CD4-positive, CD25-positive, alpha-beta regulatory T cell (primary cell): Measurements from ENCODE around the gene AREL1. TPM values are rescaled to one million over a fixed set of nuclear protein-coding genes. Genes with fewer than 3 reads are reported as not detected.
A peak's percentile ranks its signal among the peaks of the same experiment; 100 is the strongest.

Experiments used
- ATAC-seq, 2 donors: fragments of 150-1000 bp; cut with Tn5 transposase; one replicate each; pipeline ENCODE4 v1.10.0; 2021; ENCODE audit warnings: low read depth in 2 of 2, moderate number of reproducible peaks in 2 of 2, moderate library complexity in 1 of 2
- DNase-seq, 3 donors: peaks; one replicate each; pipeline versions ENCODE4 v3.0.0 to v3.0.0-alpha.2; 2012 to 2022; ENCODE audit warnings: mixed read lengths in 1 of 3
- H3K27ac ChIP-seq: one replicate; pipeline ENCODE4 v1.7.0; 2013; ENCODE audit warnings: mild to moderate bottlenecking, low read length; ENCODE audit not compliant: insufficient read depth, poor library complexity, severe bottlenecking
- H3K27me3 ChIP-seq: one replicate; pipeline ENCODE4 v1.7.0; 2013; ENCODE audit warnings: low read length; ENCODE audit not compliant: control insufficient read depth, insufficient read depth
- H3K36me3 ChIP-seq: one replicate; pipeline ENCODE4 v1.7.0; 2013; ENCODE audit warnings: mild to moderate bottlenecking, low read length, moderate library complexity; ENCODE audit not compliant: control insufficient read depth, insufficient read depth
- H3K4me1 ChIP-seq: 2 replicates; pipeline ENCODE4 v1.7.0; 2013; ENCODE audit warnings: mild to moderate bottlenecking, low read length; ENCODE audit not compliant: insufficient read depth, control insufficient read depth, poor library complexity, severe bottlenecking
- H3K4me3 ChIP-seq: one replicate; pipeline ENCODE4 v1.7.0; 2013; ENCODE audit warnings: low read depth, mild to moderate bottlenecking, low read length, moderate library complexity
- H3K9me3 ChIP-seq, 2 experiments: 1 replicate in 1 of 2; 2 replicates in 1 of 2; pipeline ENCODE4 v1.7.0; 2013; ENCODE audit warnings: low read length in 2 of 2, mild to moderate bottlenecking in 1 of 2, moderate library complexity in 1 of 2; ENCODE audit not compliant: control insufficient read depth in 2 of 2
- H3K27ac Mint-ChIP-seq, 3 donors: one replicate each; pipeline ENCODE4 v1.8.0; 2020 to 2022; ENCODE audit warnings: mild to moderate bottlenecking in 3 of 3, mixed read lengths in 3 of 3, moderate library complexity in 2 of 3
- H3K27me3 Mint-ChIP-seq: one replicate; pipeline ENCODE4 v1.8.0; 2022; ENCODE audit warnings: mild to moderate bottlenecking, mixed read lengths
- H3K36me3 Mint-ChIP-seq: one replicate; pipeline ENCODE4 v1.8.0; 2020; ENCODE audit warnings: mixed read lengths
- H3K4me1 Mint-ChIP-seq, 4 donors: one replicate each; pipeline ENCODE4 v1.8.0; 2020 to 2022; ENCODE audit warnings: mixed read lengths in 4 of 4, mild to moderate bottlenecking in 1 of 4
- H3K4me3 Mint-ChIP-seq, 4 donors: one replicate each; pipeline ENCODE4 v1.8.0; 2020 to 2022; ENCODE audit warnings: mild to moderate bottlenecking in 4 of 4, mixed read lengths in 4 of 4, moderate library complexity in 3 of 4
- H3K9me3 Mint-ChIP-seq, 7 donors: one replicate each; pipeline ENCODE4 v1.8.0; 2020 to 2022; ENCODE audit warnings: mixed read lengths in 7 of 7, mild to moderate bottlenecking in 3 of 7, moderate library complexity in 2 of 7
- polyA plus RNA-seq, 4 donors: library from polyadenylated mRNA; unstranded; fragments of 300-500 nt; fragmentation: Illumina TruSeq; gene quantifications; one replicate each; pipeline ENCODE4 v1.2.3, GENCODE V29; 2021
- total RNA-seq: library from RNA; stranded (reverse); gene quantifications from one replicate; pipeline ENCODE4 v1.2.3, GENCODE V29; 2022

AREL1 gene
- total and polyA plus RNA-seq, 5 donors from 2014 or later: 18.3 to 47.0 (median 22.2) TPM

GRCh38 chr14:74669846-74670245 lies 43.0 kb downstream of the AREL1 start:
- Histone ChIP-seq H3K4me1 (no peaks in the 10 kb centered on the region), H3K9me3 (no peaks in the 10 kb centered on the region), H3K27ac (no peak overlapping the region), H3K36me3 (peaks cover 88% of the 10 kb centered on the region), H3K4me3 (no peak overlapping the region), H3K27me3 (no peaks in the 10 kb centered on the region)
- H3K36me3 Mint-ChIP-seq: peaks cover 67% of the 10 kb centered on the region
- peaks cover 0 to 2% (median 0%) of the 10 kb centered on the region in 4 donors for H3K4me1 Mint-ChIP-seq
- H3K4me3 Mint-ChIP-seq: no peak overlapping the region
- no peak overlapping the region for H3K27ac Mint-ChIP-seq
- ATAC-seq: no peak
- H3K27me3 Mint-ChIP-seq: no peaks in the 10 kb centered on the region
- H3K9me3 Mint-ChIP-seq: no peaks in the 10 kb centered on the region
- no peak for DNase-seq

GRCh38 chr14:74669256-74669655 lies 43.6 kb downstream of the AREL1 start:
- no peaks in the 10 kb centered on the region for H3K9me3 Mint-ChIP-seq
- no peaks in the 10 kb centered on the region for H3K27me3 ChIP-seq
- no peaks in the 10 kb centered on the region for H3K27me3 Mint-ChIP-seq
- H3K4me1 ChIP-seq: no peaks in the 10 kb centered on the region
- peaks cover 85% of the 10 kb centered on the region for H3K36me3 ChIP-seq
- no peaks in the 10 kb centered on the region for H3K9me3 ChIP-seq
- H3K27ac ChIP-seq: no peak overlapping the region
- H3K4me1 Mint-ChIP-seq: no peaks in the 10 kb centered on the region
- ATAC-seq (no peak), DNase-seq (no peak)
- H3K27ac Mint-ChIP-seq: no peak overlapping the region
- H3K4me3 ChIP-seq: no peak overlapping the region
- H3K4me3 Mint-ChIP-seq: no peak overlapping the region
- H3K36me3 Mint-ChIP-seq: peaks cover 66% of the 10 kb centered on the region

GRCh38 chr14:74667758-74668157 lies 45.1 kb downstream of the AREL1 start:
- Mint-ChIP-seq H3K4me3 (no peak overlapping the region), H3K36me3 (peaks cover 67% of the 10 kb centered on the region), H3K27me3 (no peaks in the 10 kb centered on the region), H3K9me3 (no peaks in the 10 kb centered on the region), H3K4me1 (no peaks in the 10 kb centered on the region), H3K27ac (no peak overlapping the region)
- Histone ChIP-seq H3K9me3 (no peaks in the 10 kb centered on the region), H3K27me3 (no peaks in the 10 kb centered on the region), H3K4me3 (no peak overlapping the region), H3K27ac (no peak overlapping the region), H3K4me1 (no peaks in the 10 kb centered on the region), H3K36me3 (peaks cover 88% of the 10 kb centered on the region)
- DNase-seq (no peak), ATAC-seq (no peak)

GRCh38 chr14:74664717-74665116 lies 48.2 kb downstream of the AREL1 start:
- Histone ChIP-seq H3K9me3 (no peaks in the 10 kb centered on the region), H3K4me3 (no peak overlapping the region), H3K4me1 (no peaks in the 10 kb centered on the region), H3K27ac (no peak overlapping the region), H3K27me3 (no peaks in the 10 kb centered on the region), H3K36me3 (peaks cover 75% of the 10 kb centered on the region)
- no peak for ATAC-seq
- Mint-ChIP-seq H3K27ac (no peak overlapping the region), H3K27me3 (no peaks in the 10 kb centered on the region), H3K4me1 (no peaks in the 10 kb centered on the region), H3K9me3 (no peaks in the 10 kb centered on the region), H3K4me3 (no peak overlapping the region), H3K36me3 (peaks cover 56% of the 10 kb centered on the region)
- no peak for DNase-seq

- H3K9me3 ChIP-seq: no peaks in the 10 kb centered on the region
- DNase-seq (no peak), ATAC-seq (no peak)
- Mint-ChIP-seq H3K27ac (peak overlapping the region in 2 of 3 donors; percentile 75 to 81), H3K4me3 (no peak overlapping the region), H3K4me1 (no peaks in the 10 kb centered on the region), H3K36me3 (peaks cover 51% of the 10 kb centered on the region), H3K9me3 (no peaks in the 10 kb centered on the region), H3K27me3 (no peaks in the 10 kb centered on the region)
- peaks cover 68% of the 10 kb centered on the region for H3K36me3 ChIP-seq
- no peaks in the 10 kb centered on the region for H3K27me3 ChIP-seq
- no peak overlapping the region for H3K27ac ChIP-seq
- no peak overlapping the region for H3K4me3 ChIP-seq
- no peaks in the 10 kb centered on the region for H3K4me1 ChIP-seq
These were observed 49.0 kb downstream of the AREL1 start for GRCh38 chr14:74663884-74664283.

- no peaks in the 10 kb centered on the region for H3K27me3 ChIP-seq
- no peaks in the 10 kb centered on the region for H3K4me1 ChIP-seq
- Mint-ChIP-seq H3K4me1 (no peaks in the 10 kb centered on the region), H3K36me3 (peaks cover 44% of the 10 kb centered on the region), H3K9me3 (no peaks in the 10 kb centered on the region), H3K27ac (no peak overlapping the region), H3K4me3 (no peak overlapping the region), H3K27me3 (no peaks in the 10 kb centered on the region)
- DNase-seq: no peak
- ATAC-seq: no peak
- H3K36me3 ChIP-seq: peaks cover 55% of the 10 kb centered on the region
- H3K4me3 ChIP-seq: no peak overlapping the region
- no peaks in the 10 kb centered on the region for H3K9me3 ChIP-seq
- H3K27ac ChIP-seq: no peak overlapping the region
These were observed 51.0 kb downstream of the AREL1 start for GRCh38 chr14:74661726-74662450.

GRCh38 chr14:74660863-74661262 lies 52.0 kb downstream of the AREL1 start:
- peaks cover 43% of the 10 kb centered on the region for H3K36me3 Mint-ChIP-seq
- Histone ChIP-seq H3K4me3 (no peak overlapping the region), H3K36me3 (peaks cover 58% of the 10 kb centered on the region), H3K27ac (no peak overlapping the region), H3K4me1 (no peaks in the 10 kb centered on the region), H3K9me3 (no peaks in the 10 kb centered on the region), H3K27me3 (no peaks in the 10 kb centered on the region)
- ATAC-seq: no peak
- no peak overlapping the region for H3K27ac Mint-ChIP-seq
- no peaks in the 10 kb centered on the region for H3K9me3 Mint-ChIP-seq
- H3K4me3 Mint-ChIP-seq: no peak overlapping the region
- DNase-seq: no peak
- H3K4me1 Mint-ChIP-seq: no peaks in the 10 kb centered on the region
- no peaks in the 10 kb centered on the region for H3K27me3 Mint-ChIP-seq

- no peaks in the 10 kb centered on the region for H3K9me3 Mint-ChIP-seq
- no peaks in the 10 kb centered on the region for H3K4me1 ChIP-seq
- H3K36me3 ChIP-seq: peaks cover 59% of the 10 kb centered on the region
- no peaks in the 10 kb centered on the region for H3K27me3 Mint-ChIP-seq
- peaks cover 39% of the 10 kb centered on the region for H3K36me3 Mint-ChIP-seq
- H3K4me3 ChIP-seq: no peak overlapping the region
- H3K9me3 ChIP-seq: no peaks in the 10 kb centered on the region
- no peak overlapping the region for H3K27ac ChIP-seq
- DNase-seq: no peak
- H3K4me3 Mint-ChIP-seq: no peak overlapping the region
- ATAC-seq: no peak
- H3K27me3 ChIP-seq: no peaks in the 10 kb centered on the region
- peak overlapping the region in 1 of 3 donors; percentile 17 for H3K27ac Mint-ChIP-seq
- no peaks in the 10 kb centered on the region for H3K4me1 Mint-ChIP-seq
These were observed 52.7 kb downstream of the AREL1 start for GRCh38 chr14:74660167-74660566.
